HG03097 (cell line): ENCODE results near the gene NKD2.

Experiments
- ATAC-seq: cut with Tn5 transposase; IDR thresholded peaks from one replicate; pipeline ENCODE4 v1.9.1; 2021; ENCODE audit not compliant: unreplicated experiment, low FRiP score

Gene NKD2

GRCh38 chr5:1027631-1028441 is 19.2 kb downstream of the NKD2 start:
- no peak for ATAC-seq

GRCh38 chr5:1028481-1029281 is 20.1 kb downstream of the NKD2 start:
- ATAC-seq: no peak

GRCh38 chr5:1029282-1029944 is 20.8 kb downstream of the NKD2 start:
- no peak for ATAC-seq

- ATAC-seq: no peak
Observed at GRCh38 chr5:1029945-1030625, 21.5 kb downstream of the NKD2 start.

- ATAC-seq: no peak
Observed at GRCh38 chr5:1030801-1031271, 22.2 kb downstream of the NKD2 start.

- ATAC-seq: no peak
Observed at GRCh38 chr5:1031306-1031959, 22.8 kb downstream of the NKD2 start.

- no peak for ATAC-seq
Observed at GRCh38 chr5:1032011-1032410, 23.4 kb downstream of the NKD2 start.

GRCh38 chr5:1032551-1033027 is 24.0 kb downstream of the NKD2 start:
- no peak for ATAC-seq

GRCh38 chr5:1033178-1033577 is 24.6 kb downstream of the NKD2 start:
- no peak for ATAC-seq

- no peak for ATAC-seq
Observed at GRCh38 chr5:1033606-1034420, 25.2 kb downstream of the NKD2 start.

GRCh38 chr5:1034421-1034905 is 25.9 kb downstream of the NKD2 start:
- no peak for ATAC-seq

GRCh38 chr5:1034986-1035385 is 26.4 kb downstream of the NKD2 start:
- ATAC-seq: no peak

- ATAC-seq: no peak
Observed at GRCh38 chr5:1035421-1036405, 27.1 kb downstream of the NKD2 start.

- no peak for ATAC-seq
Observed at GRCh38 chr5:1036504-1037122, 28.0 kb downstream of the NKD2 start.

- no peak for ATAC-seq
Observed at GRCh38 chr5:1037123-1037670, 28.6 kb downstream of the NKD2 start.

GRCh38 chr5:1037671-1038416 is 29.2 kb downstream of the NKD2 start:
- no peak for ATAC-seq
